A204.1 (cell line): ENCODE measurements around the gene GRPEL1.

Experiments used
- FAIRE-seq: peaks from 2 replicates; lab custom pipeline; 2012; peaks lifted over from hg19 to GRCh38; lab: Jason Lieb, UNC

GRPEL1 gene

GRCh38 chr4:7043284-7044136 is 24.4 kb downstream of the GRPEL1 start, which contains the start of gene TADA2B:
Gene TADA2B (plus strand): TSS chr4:7043372. CDS start chr4:7043580, 208 bp downstream.
- FAIRE-seq = no peak

DNA sequence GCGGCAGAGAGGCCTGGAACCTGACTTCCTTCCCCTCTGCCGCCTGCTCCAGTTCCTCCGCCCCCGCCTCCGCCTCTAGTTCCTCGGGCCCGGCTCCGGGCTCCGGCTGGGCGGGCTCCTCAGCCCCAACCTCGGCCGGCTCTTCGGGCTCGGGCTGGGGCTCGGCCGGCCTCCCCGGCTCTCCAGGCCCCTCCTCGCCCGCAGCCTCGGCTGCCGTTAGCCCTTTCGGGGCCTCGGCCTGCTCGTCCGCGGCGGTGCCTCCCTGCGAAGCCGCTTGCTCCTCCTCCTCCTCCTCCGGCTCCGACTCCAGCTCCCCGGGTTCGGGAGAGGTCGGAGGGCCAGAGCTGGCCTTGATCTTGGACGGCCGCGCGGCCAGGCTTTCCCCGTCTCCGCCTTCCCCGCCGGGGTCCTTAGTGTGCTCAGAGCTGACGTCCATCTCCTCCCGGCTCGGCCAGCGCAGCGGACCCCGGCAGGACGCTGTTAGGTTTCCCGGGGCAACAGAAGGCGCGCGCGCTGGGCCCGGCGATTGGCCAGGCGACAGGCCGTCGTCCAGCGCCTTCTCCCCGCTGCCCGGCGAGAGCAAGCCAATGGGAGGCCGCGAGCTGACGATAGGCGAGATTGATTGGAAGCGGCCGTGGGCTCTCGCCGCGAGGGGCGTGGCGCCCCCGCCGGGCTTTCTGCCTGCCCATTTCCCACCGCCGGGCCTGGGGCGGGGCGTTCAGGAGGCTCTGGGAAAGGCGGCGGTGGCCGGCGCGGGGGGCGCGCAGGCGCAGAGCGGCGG is 25.2 kb downstream of the GRPEL1 start:
- no peak for FAIRE-seq

GRCh38 chr4:7041801-7042502 is 25.9 kb downstream of the GRPEL1 start:
- no peak for FAIRE-seq

- FAIRE-seq = no peak
Measured at GRCh38 chr4:7041246-7041645, 26.6 kb downstream of the GRPEL1 start.

GRCh38 chr4:7040765-7041164 is 27.1 kb downstream of the GRPEL1 start:
- no peak for FAIRE-seq

GRCh38 chr4:7037425-7037824 is 30.4 kb downstream of the GRPEL1 start:
- no peak for FAIRE-seq

DNA sequence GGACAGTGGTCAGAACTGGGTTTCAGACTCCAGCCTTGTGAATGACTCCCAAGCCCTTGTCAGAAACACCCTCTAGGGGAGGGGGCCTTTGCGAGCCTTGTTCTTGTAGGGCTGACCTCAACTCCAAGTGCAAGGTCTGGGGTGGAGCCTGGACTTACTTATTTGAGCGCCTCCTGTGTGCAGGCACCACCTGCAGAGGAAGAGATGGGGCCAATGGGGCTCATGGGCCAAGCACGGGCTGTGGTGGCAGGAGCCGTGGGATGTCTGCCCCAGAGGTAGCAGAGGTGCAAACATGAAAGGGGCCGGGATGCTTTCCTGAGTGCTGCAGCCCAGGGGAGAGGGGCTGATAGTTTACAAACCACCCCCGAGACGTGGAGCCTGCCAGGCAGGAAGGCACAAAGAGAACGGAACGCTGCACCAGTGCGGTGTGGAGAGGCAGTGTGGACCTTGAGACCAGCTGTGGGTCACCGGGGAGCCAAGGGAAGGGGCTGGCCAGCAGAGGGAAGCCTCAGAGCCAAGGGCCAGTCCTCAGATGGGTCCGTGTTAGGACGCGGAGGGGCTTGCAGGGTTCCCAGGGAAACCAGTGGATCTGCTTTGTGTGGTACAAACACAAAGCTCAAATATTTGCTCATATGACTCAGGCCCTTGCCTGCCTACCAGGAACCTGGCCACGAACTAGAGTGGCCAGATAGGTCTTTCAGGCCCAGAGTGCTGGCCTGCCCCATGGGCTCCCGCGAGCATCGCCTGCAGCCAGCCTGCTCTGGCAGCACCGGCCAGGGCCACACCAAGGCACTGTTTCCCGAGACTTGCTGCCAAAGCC is 33.4 kb downstream of the GRPEL1 start:
- no peak for FAIRE-seq

DNA sequence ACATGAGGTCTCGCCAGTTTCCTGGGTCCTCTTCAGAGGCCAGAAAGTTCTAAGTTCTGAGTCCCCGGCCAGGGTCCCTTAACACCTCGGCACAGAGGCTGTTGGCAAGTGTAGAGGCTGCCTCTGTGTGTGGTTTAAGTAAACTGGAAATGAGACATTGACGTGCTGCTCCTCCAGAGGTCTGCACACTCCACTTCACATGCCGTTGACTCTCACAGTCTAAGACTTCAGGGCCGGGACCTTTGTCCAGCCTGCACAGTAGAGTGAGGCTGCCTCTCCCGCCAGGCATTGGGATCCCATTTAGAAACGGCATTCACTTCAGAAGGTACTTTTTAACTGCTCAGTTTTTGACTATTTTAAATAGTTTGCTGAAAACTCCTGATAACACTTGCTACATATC is 35.3 kb downstream of the GRPEL1 start:
- no peak for FAIRE-seq

DNA sequence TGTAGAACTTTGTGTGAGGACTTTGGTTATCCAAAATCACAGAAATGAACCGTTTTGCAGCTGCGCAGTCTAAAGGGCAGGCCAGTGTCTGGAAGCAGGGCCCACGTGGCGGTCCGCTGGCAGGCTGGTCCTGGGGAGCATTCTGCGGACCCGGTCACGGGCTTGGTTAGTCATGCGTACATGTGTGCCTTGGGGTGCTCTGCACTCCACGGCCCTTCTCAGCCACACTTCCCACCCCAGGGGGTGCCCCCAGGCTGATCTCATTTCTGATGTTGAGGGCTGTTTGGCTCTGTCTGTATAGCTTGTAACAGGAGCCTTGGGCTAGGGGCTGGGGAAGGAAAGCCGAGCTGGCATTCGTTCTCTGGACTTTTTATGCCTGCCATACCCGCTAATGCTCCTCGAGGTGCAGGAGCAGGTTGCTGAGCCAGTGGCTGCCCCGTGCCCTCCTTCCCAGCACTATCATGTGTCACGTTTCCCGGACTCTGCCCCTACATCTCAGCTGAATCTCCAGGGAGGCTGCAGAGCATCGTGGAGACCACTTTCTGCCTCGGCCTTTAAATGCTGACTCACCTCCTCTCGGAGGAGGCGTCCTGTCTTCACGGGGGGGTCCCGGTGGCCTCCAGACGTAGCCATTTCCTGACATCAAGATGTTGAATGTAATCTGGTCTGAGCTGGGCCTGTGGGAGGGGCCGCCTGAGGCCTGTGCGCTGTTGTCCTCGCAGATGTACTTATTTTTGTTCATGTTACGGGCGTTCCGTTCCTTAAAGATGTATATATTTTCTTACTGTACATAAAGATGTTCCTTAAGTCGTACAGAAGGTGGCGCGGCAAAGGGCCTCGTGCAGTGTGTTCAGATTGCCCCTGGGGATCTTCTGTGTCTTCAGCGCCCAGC is 36.1 kb downstream of the GRPEL1 start:
- FAIRE-seq = no peak

DNA sequence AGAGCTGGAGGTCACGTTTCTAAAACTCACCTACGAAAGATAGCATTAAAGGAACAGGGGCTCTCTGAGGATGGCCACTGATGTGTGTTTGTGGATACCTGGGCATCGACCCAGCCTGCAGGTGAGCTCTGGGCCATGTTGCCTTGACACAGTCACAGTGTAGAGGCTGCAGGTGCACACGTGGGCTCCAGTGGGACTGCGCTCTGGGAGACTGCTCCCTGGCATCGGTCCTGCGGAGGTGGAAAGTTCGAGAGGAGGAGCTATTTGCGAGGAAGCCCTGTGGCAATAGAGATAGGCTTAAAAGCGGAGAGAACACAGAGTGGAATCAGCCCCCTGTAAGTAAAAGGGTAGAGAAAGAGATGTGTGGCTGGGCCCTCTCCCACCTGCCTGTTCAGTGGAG is 37.0 kb downstream of the GRPEL1 start:
- no peak for FAIRE-seq

DNA sequence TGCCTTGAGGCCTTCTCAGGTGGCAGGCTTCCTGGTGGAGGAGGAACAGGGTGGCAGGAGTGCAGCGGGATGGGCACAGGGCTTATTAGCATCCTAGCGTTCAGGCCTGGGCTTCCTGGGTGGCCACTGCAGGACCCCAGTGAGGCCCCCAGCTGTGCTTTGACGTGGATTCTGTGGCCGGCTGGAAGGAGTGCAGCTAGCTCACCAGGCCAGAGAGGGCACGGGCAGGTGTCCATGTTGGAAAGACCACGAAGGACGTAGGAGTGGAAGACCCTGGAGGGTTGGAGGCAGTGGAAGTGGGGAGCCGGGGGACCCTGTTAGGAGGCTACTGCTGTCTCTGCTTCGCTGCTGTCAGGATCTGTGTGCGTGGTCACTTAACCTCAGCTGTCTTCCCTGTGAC is 37.9 kb downstream of the GRPEL1 start:
- no peak for FAIRE-seq

DNA sequence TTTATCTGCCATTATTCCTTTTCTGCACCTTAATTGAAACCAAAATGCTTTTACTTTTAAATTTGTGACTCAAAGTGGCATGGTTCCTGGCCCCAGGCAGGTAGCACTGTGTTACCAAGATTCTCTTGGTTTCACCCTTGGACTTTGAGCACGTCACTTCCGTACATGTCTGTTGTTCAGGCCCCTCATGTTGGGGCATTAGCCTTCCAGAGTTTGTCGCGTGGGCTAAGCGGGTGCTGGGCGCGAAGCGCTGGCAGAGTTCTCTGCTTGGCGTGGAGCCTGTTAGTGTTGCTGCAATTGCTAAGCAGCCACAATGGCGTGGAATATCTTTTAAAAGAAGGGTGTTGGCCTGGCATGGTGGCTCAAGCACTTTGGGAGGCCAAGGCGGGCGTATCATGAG is 38.7 kb downstream of the GRPEL1 start:
- FAIRE-seq = no peak

DNA sequence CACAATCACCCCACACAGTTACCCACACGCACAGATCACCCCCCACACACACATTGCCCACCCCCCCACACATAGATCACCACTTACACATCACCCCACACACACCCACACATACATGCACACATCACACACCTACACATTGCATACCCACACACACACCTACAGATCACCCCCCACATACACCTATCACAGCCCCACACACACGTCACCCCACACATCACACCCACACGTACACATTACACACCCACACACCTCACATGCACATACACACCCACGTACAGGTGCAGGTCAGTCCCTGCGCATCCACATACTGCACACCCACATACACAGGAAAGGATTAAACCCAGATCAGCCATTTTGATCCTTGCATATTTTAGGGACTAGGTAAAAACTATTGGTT is 40.0 kb downstream of the GRPEL1 start:
- no peak for FAIRE-seq

- no peak for FAIRE-seq
Measured at GRCh38 chr4:7027284-7027683, 40.6 kb downstream of the GRPEL1 start.

DNA sequence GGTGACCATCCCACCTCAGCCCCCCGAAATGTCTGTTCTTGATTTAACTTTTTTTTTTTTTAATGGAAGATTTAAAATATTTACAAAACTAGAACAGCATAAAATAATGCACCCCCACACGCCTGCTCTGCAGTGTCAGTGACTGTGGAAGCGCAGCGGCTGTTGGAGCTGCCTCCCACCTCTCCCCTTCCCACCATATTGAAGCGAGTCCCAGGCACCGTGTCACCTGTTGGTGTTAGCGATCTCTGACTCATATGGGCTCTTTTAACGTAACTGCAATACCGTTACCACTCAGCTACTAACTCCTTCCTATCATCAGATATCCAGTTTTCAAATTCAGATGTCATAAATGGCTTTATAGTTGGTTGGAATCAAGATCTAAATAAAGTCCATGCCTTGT is 41.8 kb downstream of the GRPEL1 start:
- no peak for FAIRE-seq

GRCh38 chr4:7025040-7025602 is 42.7 kb downstream of the GRPEL1 start:
- FAIRE-seq = no peak

- no peak for FAIRE-seq
Measured at GRCh38 chr4:7024336-7024890, 43.5 kb downstream of the GRPEL1 start.

DNA sequence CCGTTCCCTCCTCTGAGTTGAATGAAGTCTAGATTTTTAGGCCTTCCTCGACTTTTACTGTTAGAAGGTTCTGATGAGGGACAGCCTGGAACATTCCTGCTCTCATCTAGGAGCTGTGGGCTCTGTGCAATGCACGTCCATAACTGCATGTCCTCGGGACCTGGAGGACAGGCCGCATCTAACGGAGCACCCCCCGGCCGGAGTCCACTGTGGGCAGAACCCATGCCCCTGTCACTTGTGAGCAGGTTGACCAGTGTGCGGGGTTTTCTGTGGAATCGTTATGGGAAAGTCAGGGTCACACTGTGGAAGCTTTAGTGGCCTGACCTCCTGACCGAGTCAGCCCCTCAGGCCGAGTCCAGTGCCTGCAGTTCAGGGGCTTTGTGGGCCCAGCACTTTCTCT is 44.0 kb downstream of the GRPEL1 start:
- FAIRE-seq = no peak

- FAIRE-seq = no peak
Measured at GRCh38 chr4:7023486-7023885, 44.4 kb downstream of the GRPEL1 start.

DNA sequence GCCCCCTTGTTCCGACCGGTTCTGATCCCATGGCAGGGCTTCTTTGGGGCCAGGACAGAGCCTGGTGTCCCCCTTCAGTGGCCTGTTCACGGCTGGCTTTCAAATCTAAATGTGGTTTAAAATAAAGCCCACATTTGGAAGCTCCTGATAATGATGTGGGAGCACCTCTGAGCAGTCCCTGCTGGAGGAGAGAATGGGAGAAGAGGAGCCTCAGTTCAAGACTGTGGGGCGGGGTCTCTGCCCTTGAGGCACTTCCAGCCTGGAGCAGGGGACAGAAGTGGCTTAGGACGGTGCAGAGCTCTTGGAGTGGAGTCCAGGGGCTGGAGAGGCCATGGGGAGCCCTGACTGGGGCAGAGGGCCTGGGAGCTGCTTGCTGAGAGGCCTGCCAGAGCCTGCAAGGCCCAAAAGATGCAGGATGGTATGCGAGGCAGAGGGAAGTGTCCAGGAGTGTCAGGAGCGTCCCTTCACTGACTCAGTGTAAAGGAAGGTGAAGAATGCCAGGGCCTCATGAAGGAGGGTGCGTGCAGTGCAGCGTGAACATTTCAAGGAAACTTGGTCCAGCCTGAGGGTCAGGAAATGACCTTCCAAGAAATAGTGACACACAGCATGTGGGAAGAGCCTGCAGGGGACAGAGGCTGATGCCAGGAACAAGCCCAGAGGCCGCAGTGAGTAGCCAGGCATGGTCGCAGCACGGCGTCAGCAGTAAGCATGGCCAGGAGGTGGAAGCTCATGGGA is 45.8 kb downstream of the GRPEL1 start:
- no peak for FAIRE-seq
